Lower leg skin (tissue), 4 donors: ENCODE results near the gene UBLCP1. TPM values are rescaled to one million over a fixed set of nuclear protein-coding genes. Genes with fewer than 3 reads are reported as not detected.
"Not testable (repeated sequence)": the region's sequence is repeated elsewhere in the genome, so short reads cannot be mapped to it uniquely, and the experiment has no call there.

Source experiments
- DNase-seq, 2 donors: peaks; one replicate each; pipeline ENCODE4 v3.0.0-alpha.2; 2019; ENCODE audit warnings: low spot score in 2 of 2
- H3K4me3 ChIP-seq: fragments of 200-600 bp; sonication (generic); 2 replicates; pipeline ENCODE4 v1.5.1; 2017; ENCODE audit warnings: mild to moderate bottlenecking, low read depth; ENCODE audit not compliant: poor library complexity, severe bottlenecking
- POLR2A ChIP-seq, 2 donors: fragments of 450-650 bp; IDR thresholded peaks; one replicate each; pipeline ENCODE4 v1.6.1; 2016 to 2017; ENCODE audit warnings: antibody characterized with exemption in 2 of 2, mild to moderate bottlenecking in 1 of 2, moderate library complexity in 1 of 2
- WGBS, 2 donors: methylation state at CpG; one replicate each; pipeline ENCODE4 v1.1.5; 2018; 5-methylcytosine and 5-hydroxymethylcytosine counted together
- intact Hi-C: fragments of 100-400 bp; cut with DNase I; formaldehyde crosslinking; loops from one replicate; pipeline ENCODE4 v1.15.0; 2023; ENCODE audit warnings: low total_unique reads
- total RNA-seq, 4 donors: library from RNA; depleted of rRNA; stranded (reverse); fragments of >200 nt; gene quantifications; one replicate each; pipeline ENCODE4 v1.1.0, GENCODE V29; 2016
- TF ChIP-seq, protein P1 (sequence below), 3 donors: fragments of 450-650 bp; IDR thresholded peaks; one replicate each; pipeline ENCODE4 v1.5.1; 2016; ENCODE audit warnings: antibody characterized with exemption in 3 of 3, mild to moderate bottlenecking in 3 of 3, moderate library complexity in 2 of 3

The UBLCP1 gene
- total RNA-seq, 4 donors from 2014 or later, result 11.1 to 21.1 (median 16.9) TPM

DNA sequence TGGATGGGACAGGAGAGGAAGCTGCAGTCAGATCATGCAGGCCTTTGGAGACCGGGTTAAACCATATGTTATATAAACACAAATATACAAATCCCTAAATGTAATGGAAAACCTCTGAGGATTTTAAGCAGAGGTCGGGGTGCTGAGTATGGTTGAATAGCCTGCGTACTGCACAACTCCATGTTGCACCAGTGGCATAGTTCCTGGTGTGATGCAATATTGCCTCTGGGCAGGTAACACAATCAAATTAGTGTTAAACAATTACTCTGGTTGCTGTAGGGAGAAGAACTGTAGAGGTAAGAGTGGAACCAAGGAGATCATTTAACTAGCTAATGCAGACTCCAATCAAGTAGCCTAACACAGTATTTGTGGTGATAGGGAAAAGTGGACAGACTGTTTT is 32.4 kb upstream of the UBLCP1 start:
- intact Hi-C loops, result no loop called here

DNA sequence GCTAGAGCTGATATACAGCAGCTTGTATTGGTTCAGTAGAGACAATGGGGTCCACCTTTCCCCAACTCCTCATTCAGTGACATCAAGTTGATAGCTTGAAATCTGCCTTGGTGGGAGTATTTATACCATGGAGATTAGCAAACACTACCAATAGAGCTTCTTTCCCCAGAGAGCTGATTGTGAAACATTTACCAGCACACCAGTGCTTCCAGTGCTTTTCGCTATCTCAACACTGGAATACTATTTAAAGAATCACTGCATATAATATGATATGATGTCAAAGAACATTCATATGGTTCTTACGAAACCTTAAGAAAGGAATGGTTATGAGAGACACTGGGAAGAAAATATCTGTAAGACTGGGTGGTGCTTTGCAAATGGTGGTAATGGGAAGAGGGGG is 31.9 kb upstream of the UBLCP1 start:
- intact Hi-C loops, result no loop called here
- no peak for TF ChIP-seq POLR2A (IDR thresholded peaks at IDR 0.05)
- TF ChIP-seq, protein P1, sequence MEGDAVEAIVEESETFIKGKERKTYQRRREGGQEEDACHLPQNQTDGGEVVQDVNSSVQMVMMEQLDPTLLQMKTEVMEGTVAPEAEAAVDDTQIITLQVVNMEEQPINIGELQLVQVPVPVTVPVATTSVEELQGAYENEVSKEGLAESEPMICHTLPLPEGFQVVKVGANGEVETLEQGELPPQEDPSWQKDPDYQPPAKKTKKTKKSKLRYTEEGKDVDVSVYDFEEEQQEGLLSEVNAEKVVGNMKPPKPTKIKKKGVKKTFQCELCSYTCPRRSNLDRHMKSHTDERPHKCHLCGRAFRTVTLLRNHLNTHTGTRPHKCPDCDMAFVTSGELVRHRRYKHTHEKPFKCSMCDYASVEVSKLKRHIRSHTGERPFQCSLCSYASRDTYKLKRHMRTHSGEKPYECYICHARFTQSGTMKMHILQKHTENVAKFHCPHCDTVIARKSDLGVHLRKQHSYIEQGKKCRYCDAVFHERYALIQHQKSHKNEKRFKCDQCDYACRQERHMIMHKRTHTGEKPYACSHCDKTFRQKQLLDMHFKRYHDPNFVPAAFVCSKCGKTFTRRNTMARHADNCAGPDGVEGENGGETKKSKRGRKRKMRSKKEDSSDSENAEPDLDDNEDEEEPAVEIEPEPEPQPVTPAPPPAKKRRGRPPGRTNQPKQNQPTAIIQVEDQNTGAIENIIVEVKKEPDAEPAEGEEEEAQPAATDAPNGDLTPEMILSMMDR (IDR thresholded peaks at IDR 0.05), result no peak
- WGBS, 2 donors, result 92 to 94% methylated on average over 2 of the region's 2 CpGs
- no peak for DNase-seq
- no peak overlapping the region for H3K4me3 ChIP-seq

More for the DNA sequence above, 32.4 kb upstream of the UBLCP1 start:
- DNase-seq, result peak in 1 of 2 donors; percentile 27
- WGBS, 2 donors, result 68 to 73% methylated on average over 3 of the region's 3 CpGs
- H3K4me3 ChIP-seq, result no peak overlapping the region
- TF ChIP-seq, protein P1 (IDR thresholded peaks at IDR 0.05), result no peak
- TF ChIP-seq POLR2A (IDR thresholded peaks at IDR 0.05), result no peak

GRCh38 chr5:159235871-159236520 is 27.1 kb upstream of the UBLCP1 start:
- DNase-seq, H3K4me3 ChIP-seq, intact Hi-C loops: not testable (repeated sequence)
- WGBS, 2 donors, result 94 to 95% methylated on average over 2 of the region's 2 CpGs

- 78 to 82% methylated on average over 4 of the region's 4 CpGs for WGBS, 2 donors
- DNase-seq, result no peak
- no peak for TF ChIP-seq POLR2A (IDR thresholded peaks at IDR 0.05)
- TF ChIP-seq, protein P1 (IDR thresholded peaks at IDR 0.05), result no peak
- intact Hi-C loops, result no loop called here
- no peak overlapping the region for H3K4me3 ChIP-seq
Observed at GRCh38 chr5:159240301-159240870, 22.7 kb upstream of the UBLCP1 start.

DNA sequence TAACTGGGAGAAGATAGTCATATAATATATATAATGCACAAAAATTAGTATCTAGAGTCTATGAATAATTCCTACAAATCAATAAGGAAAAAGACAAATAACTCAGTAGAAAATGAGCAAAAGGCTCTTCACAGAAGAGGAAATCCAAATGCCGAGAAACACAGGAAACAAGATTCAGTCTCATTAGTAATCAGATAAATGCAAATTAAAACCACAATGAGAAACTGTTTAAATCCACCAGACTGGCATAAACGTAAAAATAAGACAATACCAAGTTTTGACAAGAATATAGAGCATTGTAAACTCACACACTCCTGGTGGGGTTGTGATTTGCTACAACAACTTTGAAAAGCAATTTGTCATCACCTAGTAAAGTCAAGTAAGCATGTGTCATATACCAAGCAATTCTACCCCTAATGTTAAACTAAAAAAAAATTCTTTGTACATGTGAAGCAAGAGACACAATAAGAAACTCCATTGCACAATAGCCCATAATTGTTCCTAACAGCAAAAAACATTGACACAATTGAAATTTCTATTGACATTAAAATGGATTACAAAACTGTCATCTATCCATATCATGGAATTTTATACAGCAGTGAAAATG is 21.0 kb upstream of the UBLCP1 start:
- intact Hi-C loops, result no loop called here
- WGBS, 2 donors, result 47 to 48% methylated on average over 2 of the region's 2 CpGs

DNA sequence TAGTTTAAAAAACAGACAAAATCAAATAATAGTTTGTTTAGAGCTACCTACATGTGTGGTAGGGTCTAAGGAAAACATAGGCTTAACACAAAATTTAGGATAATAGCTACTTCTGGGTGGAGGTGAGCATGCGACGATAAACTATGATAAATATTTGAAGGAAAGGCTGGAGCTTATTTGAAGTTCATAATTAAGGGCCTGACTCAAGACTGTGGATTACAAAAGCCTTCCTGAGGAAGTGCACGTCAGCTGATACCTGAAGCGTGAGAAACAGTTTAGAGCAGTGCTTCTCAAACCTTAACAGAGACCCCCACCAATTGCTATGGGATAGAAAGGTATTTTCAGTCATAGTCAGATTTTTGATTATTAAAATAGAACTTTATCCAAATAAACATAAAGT is 20.4 kb upstream of the UBLCP1 start:
- 58 to 66% methylated on average over 4 of the region's 4 CpGs for WGBS, 2 donors
- no peak overlapping the region for H3K4me3 ChIP-seq
- TF ChIP-seq POLR2A (IDR thresholded peaks at IDR 0.05), result no peak
- TF ChIP-seq, protein P1 (IDR thresholded peaks at IDR 0.05), result no peak
- intact Hi-C loops, result no loop called here
- no peak for DNase-seq

More for the DNA sequence above, 21.0 kb upstream of the UBLCP1 start:
- H3K4me3 ChIP-seq, result no peak overlapping the region
- DNase-seq, result no peak
- TF ChIP-seq, protein P1 (IDR thresholded peaks at IDR 0.05), result no peak
- no peak for TF ChIP-seq POLR2A (IDR thresholded peaks at IDR 0.05)
